Measurements from ENCODE around the gene TTC23. TPM values are rescaled to one million over a fixed set of nuclear protein-coding genes. Genes with fewer than 3 reads are reported as not detected.
A peak's percentile ranks its signal among the peaks of the same experiment; 100 is the strongest.
"Not testable (repeated sequence)": the region's sequence is repeated elsewhere in the genome, so short reads cannot be mapped to it uniquely, and the experiment has no call there.

Gene TTC23
- total RNA-seq, 1 experiment from 2014 or later, result 14.1 TPM

DNA sequence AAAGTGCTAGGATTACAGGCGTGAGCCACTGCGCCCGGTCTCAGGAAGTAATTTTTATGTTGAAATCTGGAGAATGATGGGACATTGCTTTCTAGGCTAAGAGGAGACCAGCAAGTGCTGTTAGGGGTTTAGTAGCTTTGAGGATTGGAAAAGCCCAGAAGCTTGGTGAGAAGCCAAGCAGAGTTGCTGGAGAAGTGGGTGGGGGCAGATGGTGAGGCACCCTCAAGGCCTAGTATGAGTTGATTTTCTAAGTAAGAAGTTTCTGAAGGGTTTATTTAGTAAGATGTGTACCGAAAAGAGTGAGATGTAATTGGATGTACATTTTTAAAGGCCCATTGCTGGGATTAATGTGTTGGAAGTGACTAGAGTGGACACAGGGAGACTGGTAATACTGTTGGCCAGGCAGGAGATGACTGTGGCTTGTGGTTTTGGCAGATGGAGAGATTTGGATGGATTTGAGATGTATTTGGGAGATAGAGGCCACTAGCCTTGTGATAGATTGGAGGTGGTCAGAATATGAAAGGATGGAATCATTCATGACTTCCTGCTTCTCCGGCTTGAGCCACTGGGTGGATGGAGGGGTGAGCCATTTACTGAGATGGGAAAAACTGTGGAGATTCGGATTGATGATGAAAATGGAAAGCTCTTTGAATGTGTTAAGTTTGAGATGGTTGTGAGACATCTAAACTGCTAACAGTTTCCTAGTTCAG is 4.2 kb upstream of the TTC23 start:
- in situ Hi-C loops (cut with HindIII; ENCODE audit: low pct_unique_long_range_greater_than_20kb, low sequenced_read_pairs), result no loop called here
- peak; percentile 37 for DNase-seq (ENCODE audit: low read depth, low spot score)

DNA sequence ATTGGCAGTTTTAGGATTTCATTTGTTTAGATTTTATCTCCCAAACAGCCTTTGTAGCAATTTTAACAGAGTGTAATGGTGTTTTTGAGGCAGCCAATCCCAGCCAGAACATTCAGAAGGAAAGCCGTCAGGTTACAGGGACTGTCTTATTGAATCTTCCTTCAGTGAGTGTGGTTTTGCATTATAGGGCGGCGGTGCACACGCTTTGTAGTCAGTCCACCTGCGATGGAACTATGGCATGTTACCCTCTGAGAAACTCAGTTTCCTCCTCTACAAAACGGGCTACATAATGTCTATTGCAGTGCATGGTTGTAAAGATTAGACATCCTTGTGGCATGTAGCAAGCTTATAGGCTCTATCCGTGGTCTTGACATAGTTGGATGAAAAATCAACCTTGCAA is 2.9 kb upstream of the TTC23 start:
- in situ Hi-C loops (cut with HindIII; ENCODE audit: low pct_unique_long_range_greater_than_20kb, low sequenced_read_pairs), result no loop called here
- DNase-seq (ENCODE audit: low read depth, low spot score), result no peak

DNA sequence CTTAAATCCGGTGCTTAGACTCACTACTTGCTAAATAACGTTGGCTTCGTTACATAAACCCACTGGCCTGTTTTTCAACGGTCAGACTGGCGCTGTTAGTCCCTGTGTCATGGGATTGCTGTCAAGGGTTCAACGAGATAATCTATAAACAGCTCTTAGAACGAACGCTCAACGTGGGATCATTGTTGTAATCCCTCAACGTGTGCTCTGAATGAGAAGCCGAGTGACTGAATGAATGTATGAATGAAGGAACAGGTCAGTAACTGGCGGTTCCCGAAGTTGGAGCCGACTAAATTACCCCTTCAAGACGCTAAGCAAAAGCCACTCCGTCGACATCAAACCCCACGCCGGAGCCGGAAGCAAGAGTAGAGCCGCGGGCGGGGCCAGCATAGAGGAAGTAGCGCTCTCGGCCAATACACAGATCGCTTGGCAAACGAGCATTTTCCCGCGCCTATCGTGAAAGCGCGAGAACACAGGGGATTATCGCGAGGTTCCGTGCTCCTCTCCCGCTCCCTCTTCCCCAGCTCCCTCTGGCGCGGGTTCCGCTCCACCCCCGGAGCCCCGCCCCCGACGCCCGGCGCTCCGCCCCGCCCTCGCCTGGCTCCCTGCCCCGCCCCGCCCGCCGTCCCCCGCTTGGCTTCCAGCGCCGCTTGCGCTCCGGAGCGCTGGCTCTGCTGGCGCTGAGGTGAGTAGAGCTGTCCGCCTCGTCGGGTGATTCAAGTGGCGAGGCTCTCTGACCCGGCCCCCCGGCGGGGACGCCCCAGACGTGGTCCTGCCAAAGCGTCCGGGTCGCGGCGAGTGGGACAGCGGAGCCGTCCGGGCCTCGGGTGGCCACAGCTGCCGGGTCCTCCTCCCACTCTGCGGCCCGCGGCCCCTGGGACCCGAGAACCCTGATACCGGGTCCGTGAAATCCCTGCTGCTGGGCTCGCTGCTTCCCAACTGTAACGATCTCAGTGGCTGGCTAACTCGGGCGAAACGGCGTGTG is 1.8 kb upstream of the TTC23 start, which contains the start of gene LRRC28:
LRRC28 (plus strand) TSS at position 625 of the 985 bp plus-strand sequence. CDS start 4,477 bp downstream, outside the sequence.
- DNase-seq (ENCODE audit: low read depth, low spot score), result peak; percentile 99
- in situ Hi-C loops (cut with HindIII; ENCODE audit: low pct_unique_long_range_greater_than_20kb, low sequenced_read_pairs), result no loop called here

DNA sequence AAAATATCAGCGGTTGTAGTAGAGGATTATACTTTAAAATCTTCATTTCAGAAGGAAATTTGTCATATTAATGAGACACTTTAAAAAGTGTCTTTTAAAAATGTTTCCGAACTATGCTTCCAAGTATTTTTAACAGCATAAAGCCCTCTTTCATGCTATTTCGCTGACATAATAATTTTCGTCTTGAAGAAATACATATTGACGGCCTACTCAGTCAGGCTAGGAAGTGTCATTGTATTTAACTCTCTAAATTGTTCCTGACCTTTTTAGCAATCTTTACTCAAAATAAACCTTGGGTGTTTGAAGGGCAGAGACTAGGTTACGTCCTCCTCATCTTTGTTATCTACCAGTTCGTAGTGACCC is 1.1 kb upstream of the TTC23 start:
- in situ Hi-C loops (cut with HindIII; ENCODE audit: low pct_unique_long_range_greater_than_20kb, low sequenced_read_pairs), result no loop called here
- no peak for DNase-seq (ENCODE audit: low read depth, low spot score)

DNA sequence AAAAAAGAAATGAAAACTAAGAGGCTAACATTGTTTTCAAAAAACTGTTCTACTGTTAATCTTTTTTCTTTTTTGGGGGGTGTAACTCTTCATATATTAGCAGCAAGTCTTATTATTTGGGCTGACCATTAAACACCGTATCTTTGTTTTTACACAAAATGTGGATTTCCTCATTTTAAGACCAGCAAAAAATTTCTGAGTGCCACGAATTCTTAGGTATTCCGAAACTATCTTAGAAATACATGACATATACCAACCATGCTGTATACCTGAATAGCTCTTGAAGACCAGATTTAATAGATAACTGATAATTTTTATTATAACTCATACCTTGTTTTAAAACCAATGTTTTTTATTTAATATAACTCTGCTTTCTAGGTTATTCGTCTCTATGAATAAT is 620 bp upstream of the TTC23 start:
- in situ Hi-C loops (cut with HindIII; ENCODE audit: low pct_unique_long_range_greater_than_20kb, low sequenced_read_pairs), result no loop called here

DNA sequence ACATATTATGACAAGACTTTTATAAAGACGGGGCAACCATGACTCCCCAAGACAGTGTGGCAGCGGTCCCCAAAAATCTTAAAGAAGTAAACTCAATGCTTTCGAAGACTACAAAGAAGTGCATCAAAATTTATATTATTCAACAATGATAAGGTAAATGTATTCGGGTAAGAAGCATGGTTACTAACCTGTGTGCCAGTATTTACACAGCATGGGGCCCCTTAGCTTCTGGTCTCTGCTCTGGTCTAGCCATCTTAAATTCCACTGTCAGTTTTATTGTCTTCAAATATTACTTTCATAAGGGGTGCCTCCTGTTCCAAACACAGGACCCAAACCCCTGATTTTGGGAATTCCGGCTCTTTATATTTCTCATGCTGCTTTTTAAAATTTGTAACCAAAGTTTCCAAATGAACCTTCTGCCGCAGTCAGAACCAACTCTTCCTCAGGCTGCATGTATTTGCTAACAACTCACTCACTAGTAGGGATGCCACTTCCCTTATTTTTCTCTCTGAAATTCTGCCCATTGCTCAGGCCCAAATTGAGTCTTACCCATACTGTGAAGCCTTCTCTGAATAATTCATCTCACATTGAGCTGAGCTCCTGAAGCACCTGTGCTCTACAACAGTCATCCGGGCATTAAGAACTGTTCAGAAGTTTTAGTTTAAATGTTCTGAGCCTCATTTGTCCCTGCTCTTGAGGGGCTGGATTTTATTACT is 1.2 kb downstream of the TTC23 start:
- in situ Hi-C loops (cut with HindIII; ENCODE audit: low pct_unique_long_range_greater_than_20kb, low sequenced_read_pairs), result no loop called here
- DNase-seq (ENCODE audit: low read depth, low spot score), result no peak

More for the DNA sequence above, 620 bp upstream of the TTC23 start:
- no peak for DNase-seq (ENCODE audit: low read depth, low spot score)

DNA sequence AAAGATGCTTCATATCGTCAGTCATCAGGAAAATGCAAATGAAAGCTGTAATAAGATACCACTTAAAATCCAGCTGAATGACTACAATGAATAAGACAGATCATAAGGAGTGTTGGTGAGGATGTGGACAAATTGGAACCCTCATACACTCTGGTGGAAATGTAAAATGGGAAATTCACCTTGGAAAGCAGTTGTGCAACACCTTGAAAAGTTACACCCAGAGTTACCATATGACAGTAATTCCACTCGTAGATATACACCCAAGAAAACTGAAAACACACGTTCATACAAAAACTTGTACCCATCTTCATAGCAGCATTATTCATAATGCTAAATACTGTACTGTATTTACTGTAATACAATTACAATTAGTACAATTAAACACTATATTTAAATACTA is 2.3 kb downstream of the TTC23 start:
- in situ Hi-C loops (cut with HindIII; ENCODE audit: low pct_unique_long_range_greater_than_20kb, low sequenced_read_pairs), result no loop called here
- DNase-seq (ENCODE audit: low read depth, low spot score), result no peak

DNA sequence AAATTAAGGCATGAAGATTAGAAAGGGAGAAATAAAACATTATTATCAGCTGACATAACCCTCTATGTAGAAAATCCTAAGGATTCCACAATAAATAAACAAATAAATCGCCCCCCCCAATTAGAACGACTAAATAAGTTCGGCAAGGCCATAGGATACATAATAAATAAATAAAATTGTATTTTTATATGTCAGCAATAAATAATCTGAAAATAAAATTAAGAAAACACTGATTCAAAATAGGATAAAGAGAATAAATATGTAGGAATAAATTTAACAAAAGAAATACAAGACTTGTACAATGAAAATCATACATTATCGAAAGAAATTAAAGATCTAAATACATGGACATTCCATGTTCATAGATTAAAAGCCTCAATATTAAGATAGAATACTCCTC is 5.1 kb downstream of the TTC23 start:
- in situ Hi-C loops (cut with HindIII; ENCODE audit: low pct_unique_long_range_greater_than_20kb, low sequenced_read_pairs), result no loop called here
- DNase-seq (ENCODE audit: low read depth, low spot score), result no peak

DNA sequence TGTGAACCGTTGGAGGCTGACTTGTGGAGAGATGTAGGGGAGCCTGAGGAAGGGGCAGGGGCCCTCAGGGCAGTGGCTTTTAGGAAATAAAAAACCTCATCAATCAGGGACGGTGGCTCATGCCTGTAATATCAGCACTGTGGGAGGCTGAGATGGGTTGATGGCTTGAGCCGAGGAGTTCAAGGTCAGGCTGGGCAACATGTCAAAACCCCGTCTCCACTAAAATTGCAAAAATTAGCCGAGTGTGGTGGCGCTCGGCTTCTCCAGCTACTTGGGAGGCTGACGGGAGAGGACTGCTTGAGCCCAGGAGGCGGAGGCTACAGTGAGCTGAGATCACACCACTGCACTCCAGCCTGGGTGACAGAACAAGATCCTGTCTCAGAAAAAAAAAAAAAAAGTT is 7.6 kb downstream of the TTC23 start:
- no peak for DNase-seq (ENCODE audit: low read depth, low spot score)
- in situ Hi-C loops (cut with HindIII; ENCODE audit: low pct_unique_long_range_greater_than_20kb, low sequenced_read_pairs), result no loop called here

DNA sequence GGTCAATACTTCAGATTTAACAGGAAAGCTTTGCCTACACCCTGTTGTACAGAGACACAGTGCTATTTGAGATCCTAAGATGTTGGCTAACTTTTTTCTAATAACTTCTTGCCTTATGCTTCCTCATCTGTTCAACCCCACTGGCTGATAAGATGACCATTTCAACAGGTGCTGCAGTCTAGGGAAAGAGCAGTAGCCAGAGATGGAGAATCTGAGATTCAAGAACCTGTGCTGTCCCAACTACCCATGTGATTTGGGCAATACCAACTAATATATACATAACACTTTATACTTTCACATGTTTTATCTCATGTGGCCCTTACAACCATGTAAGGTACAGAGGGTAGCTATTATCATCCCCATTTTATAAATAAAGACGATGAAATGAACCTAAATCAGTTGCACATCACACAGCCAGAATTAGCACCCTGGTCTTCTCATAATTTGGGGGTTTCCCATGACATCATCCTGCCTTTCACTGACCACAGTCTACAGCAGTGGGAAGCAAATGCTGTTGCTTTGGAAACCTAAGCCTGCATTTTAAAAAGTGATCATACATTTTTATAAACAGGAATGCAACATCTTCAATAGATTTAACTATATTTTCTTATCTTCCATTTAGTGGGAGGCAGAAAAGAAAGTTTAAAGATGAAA is 9.7 kb downstream of the TTC23 start:
- DNase-seq (ENCODE audit: low read depth, low spot score), result no peak
- in situ Hi-C loops (cut with HindIII; ENCODE audit: low pct_unique_long_range_greater_than_20kb, low sequenced_read_pairs), result no loop called here

DNA sequence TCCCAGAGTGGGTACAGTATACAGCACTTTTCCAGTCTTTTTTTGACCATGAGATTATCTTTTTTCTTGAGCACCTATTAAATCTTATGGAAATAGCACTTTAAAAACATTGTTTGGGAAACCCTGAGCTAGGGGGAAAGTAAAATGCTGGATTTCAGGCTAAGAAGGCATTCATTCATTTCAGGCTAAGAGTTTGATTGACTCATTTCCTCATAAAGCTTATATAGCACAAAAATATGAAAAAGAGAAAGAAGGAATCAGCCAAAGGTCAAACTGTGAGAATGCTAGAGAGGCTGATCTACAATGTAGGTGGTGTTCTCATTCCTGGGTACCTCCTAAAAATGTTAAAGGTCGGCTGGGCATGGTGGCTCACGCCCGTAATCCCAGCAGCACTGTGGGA is 10.5 kb downstream of the TTC23 start:
- in situ Hi-C loops (cut with HindIII; ENCODE audit: low pct_unique_long_range_greater_than_20kb, low sequenced_read_pairs), result no loop called here
- DNase-seq (ENCODE audit: low read depth, low spot score), result no peak

DNA sequence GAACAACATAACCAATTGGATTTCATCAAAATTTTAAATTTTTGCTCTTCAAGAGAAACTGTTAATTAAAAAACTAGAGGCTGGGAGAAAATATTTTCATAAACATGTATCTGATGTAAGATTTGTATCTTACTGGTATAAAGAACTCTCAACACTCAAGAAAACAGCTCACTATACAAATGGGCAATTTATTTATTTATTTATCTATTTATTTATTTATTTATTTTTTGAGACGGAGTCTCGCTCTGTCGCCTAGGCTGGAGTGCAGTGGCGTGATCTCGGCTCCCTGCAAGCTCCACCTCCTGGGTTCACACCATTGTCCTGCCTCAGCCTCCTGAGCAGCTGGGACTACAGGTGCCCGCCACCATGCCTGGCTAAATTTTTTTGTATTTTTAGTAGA is 15.2 kb downstream of the TTC23 start:
- in situ Hi-C loops (cut with HindIII; ENCODE audit: low pct_unique_long_range_greater_than_20kb, low sequenced_read_pairs), result not testable (repeated sequence)

DNA sequence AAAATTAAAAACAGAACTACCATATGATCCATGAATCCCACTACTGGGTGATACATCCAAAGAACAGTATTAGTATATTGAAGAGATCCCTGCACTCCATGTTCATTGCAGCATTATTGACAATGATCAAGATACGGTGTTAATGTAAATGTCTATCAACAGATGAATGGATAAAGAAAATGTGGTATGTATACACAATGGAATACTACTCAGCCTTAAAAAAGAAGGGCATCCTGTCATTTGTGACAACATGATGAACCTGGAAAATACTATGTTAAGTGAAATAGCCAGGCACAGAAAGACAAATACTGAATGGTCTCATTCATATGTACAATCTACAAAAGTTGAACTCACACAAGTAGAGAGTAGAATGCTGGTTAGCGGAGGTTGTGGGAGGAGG is 16.6 kb downstream of the TTC23 start:
- DNase-seq (ENCODE audit: low read depth, low spot score), result no peak
- in situ Hi-C loops (cut with HindIII; ENCODE audit: low pct_unique_long_range_greater_than_20kb, low sequenced_read_pairs), result no loop called here

More for the DNA sequence above, 15.2 kb downstream of the TTC23 start:
- DNase-seq (ENCODE audit: low read depth, low spot score), result not testable (repeated sequence)

DNA sequence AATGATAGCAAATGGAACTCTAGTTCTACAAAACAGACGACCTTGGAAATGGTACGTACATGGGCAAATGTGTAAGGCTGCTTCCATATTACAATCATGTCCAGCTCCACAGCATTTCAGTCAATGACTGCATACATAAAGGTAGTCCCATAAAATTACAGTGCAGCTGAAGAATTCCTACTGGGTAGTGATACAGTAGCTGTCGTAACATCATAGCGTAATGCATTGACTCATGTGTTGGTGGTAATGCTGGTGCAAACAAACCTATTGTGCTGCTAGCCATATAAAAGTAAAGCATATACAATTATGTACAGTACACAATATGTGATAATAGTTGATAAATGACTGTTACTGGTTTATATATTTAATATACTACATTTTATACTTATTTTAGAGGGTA is 18.5 kb downstream of the TTC23 start:
- no peak for DNase-seq (ENCODE audit: low read depth, low spot score)
- in situ Hi-C loops (cut with HindIII; ENCODE audit: low pct_unique_long_range_greater_than_20kb, low sequenced_read_pairs), result no loop called here

DNA sequence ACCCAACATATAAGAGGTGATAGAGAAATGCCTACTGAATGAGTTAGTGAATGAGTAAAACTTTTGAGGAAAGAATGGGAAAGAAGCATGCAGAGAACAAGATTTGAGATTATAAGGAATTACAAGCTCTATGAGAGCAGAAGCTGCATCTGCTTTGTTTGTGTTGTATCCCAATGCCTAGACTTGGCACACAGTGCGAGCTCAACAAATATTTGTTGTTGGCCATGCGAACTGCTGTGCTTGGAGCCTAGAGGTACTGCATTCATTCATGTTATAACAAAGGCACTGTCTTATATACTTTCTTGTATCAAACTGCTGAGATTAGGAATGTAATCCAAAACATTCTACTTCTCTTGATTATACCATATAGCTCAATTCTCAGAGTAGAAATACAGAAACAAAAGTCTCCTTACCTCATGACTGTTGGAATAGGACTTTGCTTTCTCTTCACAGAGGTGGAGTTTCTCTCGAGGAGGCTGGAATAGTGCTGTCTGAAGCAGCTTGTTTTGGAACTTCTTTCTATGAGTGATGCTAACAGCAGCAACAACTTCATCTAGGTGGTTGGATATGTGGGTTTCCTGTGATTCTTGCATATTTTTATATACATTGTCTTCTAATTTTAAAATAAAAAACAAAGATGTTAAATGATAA is 21.1 kb downstream of the TTC23 start:
- no peak for DNase-seq (ENCODE audit: low read depth, low spot score)

DNA sequence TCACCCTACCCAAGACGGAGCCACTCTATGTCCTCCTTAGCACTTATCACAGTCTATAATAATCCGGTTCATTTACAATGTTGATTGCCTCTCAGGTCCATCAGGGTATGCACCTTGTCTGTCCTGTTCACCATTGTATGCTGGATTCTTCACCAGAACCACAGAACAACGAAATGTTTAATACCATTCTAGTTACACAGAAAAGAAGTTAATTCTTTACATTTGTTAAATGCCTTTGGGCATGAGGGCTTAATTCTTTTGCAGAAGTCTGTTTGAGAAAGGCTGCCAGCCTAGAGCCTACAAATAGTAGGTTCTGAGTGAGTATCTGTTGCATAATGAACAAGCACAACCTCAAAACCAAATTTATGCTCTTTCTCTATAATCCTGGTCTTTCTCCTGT is 22.6 kb downstream of the TTC23 start:
- DNase-seq (ENCODE audit: low read depth, low spot score), result no peak
- in situ Hi-C loops (cut with HindIII; ENCODE audit: low pct_unique_long_range_greater_than_20kb, low sequenced_read_pairs), result no loop called here

More for the DNA sequence above, 21.1 kb downstream of the TTC23 start:
- in situ Hi-C loops (cut with HindIII; ENCODE audit: low pct_unique_long_range_greater_than_20kb, low sequenced_read_pairs), result no loop called here
